C4-2B (cell line): ENCODE measurements around the gene SMG6.

Source experiments
- CTCF ChIP-seq: fragments of 450-650 bp; conservative IDR thresholded peaks from 2 replicates; pipeline ENCODE4 v1.5.1; 2017; ENCODE audit warnings: mild to moderate bottlenecking
- ZFX ChIP-seq: fragments of 450-650 bp; IDR thresholded peaks from 2 replicates; pipeline ENCODE4 v1.6.1; 2017

- TF ChIP-seq CTCF (no peak), ZFX (no peak)
Measured at GRCh38 chr17:2195729-2196128, 107.9 kb downstream of the SMG6 start.
